Osteocyte (in vitro differentiated cells): ENCODE results near the gene MVK. TPM values are rescaled to one million over a fixed set of nuclear protein-coding genes. Genes with fewer than 3 reads are reported as not detected.

Source experiments
- DNase-seq: peaks from one replicate; pipeline ENCODE4 v3.0.0; 2021; ENCODE audit warnings: mixed read lengths; ENCODE audit not compliant: unreplicated experiment; ENCODE audit errors: extremely low spot score
- H3K27ac Mint-ChIP-seq: one replicate; pipeline ENCODE4 v1.8.0; 2021; ENCODE audit warnings: mild to moderate bottlenecking, mixed read lengths; ENCODE audit not compliant: unreplicated experiment
- H3K27me3 Mint-ChIP-seq: one replicate; pipeline ENCODE4 v1.8.0; 2021; ENCODE audit warnings: mixed read lengths; ENCODE audit not compliant: unreplicated experiment
- H3K36me3 Mint-ChIP-seq: one replicate; pipeline ENCODE4 v1.8.0; 2021; ENCODE audit warnings: mixed read lengths; ENCODE audit not compliant: unreplicated experiment
- H3K4me1 Mint-ChIP-seq: one replicate; pipeline ENCODE4 v1.8.0; 2021; ENCODE audit warnings: mixed read lengths; ENCODE audit not compliant: unreplicated experiment
- H3K4me3 Mint-ChIP-seq: one replicate; pipeline ENCODE4 v1.8.0; 2021; ENCODE audit warnings: mild to moderate bottlenecking, moderate library complexity, mixed read lengths; ENCODE audit not compliant: unreplicated experiment
- H3K9me3 Mint-ChIP-seq: one replicate; pipeline ENCODE4 v1.8.0; 2021; ENCODE audit warnings: mixed read lengths; ENCODE audit not compliant: unreplicated experiment
- total RNA-seq: library from RNA; stranded (reverse); gene quantifications from 2 replicates; pipeline ENCODE4 v1.2.1, GENCODE V29; 2021
- TF ChIP-seq, protein P1 (sequence below): fragments of 200-600 bp; sonication (generic); IDR thresholded peaks from 2 replicates; pipeline ENCODE4 v1.5.0; 2021; ENCODE audit warnings: antibody characterized with exemption, mild to moderate bottlenecking, moderate library complexity

The MVK gene
- total RNA-seq, 1 donor from 2014 or later = 13.0 TPM

DNA sequence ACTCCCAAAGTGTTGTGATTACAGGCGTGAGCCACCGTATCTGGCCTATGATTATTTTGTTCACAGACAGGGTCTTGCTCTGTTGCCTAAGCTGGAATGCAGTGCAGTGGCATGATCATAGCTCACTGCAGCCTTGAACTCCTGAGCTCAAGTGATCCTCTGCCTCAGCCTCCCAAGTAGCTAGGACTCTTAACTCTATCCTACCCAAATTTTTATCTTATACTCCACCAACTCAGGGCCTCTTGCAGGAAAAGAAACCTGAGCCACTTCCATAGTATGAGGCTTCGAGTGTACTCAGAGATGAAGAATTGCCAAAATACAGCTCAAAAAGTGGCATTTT is 1.1 kb upstream of the MVK start:
- Mint-ChIP-seq H3K27ac (peak overlapping the region; percentile 92), H3K4me3 (peak overlapping the region; percentile 85), H3K4me1 (peaks cover 19% of the 10 kb centered on the region), H3K36me3 (peaks cover 4% of the 10 kb centered on the region), H3K9me3 (no peaks in the 10 kb centered on the region), H3K27me3 (no peaks in the 10 kb centered on the region)
- DNase-seq = no peak
- TF ChIP-seq, protein P1, sequence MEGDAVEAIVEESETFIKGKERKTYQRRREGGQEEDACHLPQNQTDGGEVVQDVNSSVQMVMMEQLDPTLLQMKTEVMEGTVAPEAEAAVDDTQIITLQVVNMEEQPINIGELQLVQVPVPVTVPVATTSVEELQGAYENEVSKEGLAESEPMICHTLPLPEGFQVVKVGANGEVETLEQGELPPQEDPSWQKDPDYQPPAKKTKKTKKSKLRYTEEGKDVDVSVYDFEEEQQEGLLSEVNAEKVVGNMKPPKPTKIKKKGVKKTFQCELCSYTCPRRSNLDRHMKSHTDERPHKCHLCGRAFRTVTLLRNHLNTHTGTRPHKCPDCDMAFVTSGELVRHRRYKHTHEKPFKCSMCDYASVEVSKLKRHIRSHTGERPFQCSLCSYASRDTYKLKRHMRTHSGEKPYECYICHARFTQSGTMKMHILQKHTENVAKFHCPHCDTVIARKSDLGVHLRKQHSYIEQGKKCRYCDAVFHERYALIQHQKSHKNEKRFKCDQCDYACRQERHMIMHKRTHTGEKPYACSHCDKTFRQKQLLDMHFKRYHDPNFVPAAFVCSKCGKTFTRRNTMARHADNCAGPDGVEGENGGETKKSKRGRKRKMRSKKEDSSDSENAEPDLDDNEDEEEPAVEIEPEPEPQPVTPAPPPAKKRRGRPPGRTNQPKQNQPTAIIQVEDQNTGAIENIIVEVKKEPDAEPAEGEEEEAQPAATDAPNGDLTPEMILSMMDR = no peak

DNA sequence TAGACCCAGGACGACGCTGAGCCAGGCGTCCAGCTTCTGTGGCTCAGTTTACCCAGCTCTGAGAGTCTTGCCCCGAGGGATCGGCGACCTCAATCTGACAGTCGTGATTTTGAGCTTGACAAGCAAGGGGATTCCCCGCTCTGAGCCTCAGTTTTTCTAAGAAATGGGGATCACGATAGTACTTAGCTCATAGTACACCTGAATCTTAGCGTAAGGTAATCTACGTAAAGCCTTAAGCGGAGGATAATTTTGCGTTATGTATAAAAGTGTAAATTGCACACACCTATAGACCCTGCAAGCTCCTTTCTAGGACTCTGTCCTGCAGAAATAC is 285 bp downstream of the MVK start:
- peaks cover 19% of the 10 kb centered on the region for H3K4me1 Mint-ChIP-seq
- peak overlapping the region; percentile 92 for H3K27ac Mint-ChIP-seq
- no peak for DNase-seq

DNA sequence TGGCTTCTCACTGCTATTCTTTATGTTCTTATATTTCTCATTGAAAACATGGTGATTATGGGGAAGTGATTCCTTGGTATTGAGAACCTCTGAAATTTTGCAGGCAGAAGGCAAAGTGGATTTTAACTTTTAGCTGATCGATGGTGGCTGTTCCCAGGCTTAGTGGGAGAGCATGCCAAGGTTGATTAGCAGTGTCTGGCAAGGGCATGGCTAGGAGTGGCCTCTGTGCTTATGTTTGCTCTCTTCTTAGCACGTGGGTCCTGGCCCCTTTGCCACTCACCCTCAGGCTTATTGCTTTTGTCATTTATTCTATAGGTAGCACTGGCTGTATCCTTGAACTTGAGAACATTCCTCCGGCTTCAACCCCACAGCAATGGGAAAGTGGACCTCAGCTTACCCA is 2.1 kb downstream of the MVK start:
- no peaks in the 10 kb centered on the region for H3K9me3 Mint-ChIP-seq
- no peaks in the 10 kb centered on the region for H3K27me3 Mint-ChIP-seq
- no peak overlapping the region for H3K27ac Mint-ChIP-seq

More for the DNA sequence above, 285 bp downstream of the MVK start:
- Mint-ChIP-seq H3K36me3 (peaks cover 4% of the 10 kb centered on the region), H3K27me3 (no peaks in the 10 kb centered on the region), H3K4me3 (peak overlapping the region; percentile 85), H3K9me3 (no peaks in the 10 kb centered on the region)
- TF ChIP-seq, protein P1 = no peak

DNA sequence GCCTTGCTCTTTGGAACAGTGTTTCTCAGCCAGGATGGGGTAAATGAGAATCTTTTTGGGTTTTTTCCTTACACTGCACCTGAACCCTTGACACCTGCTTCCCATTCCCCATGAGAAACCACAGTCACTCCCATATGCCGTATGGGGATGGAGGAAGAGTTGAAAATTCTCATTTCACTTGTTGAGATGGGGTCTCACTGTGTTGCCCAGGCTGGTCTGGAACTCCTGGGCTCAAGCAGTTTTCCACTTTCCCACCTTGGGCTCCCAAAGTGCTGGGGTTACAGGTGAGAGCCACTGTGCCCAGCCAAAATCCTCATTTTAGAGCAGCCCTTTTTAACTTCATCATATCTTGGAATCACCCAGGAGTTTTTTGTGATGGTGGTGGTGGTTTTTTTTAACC is 3.7 kb downstream of the MVK start:
- TF ChIP-seq, protein P1 = no peak
- DNase-seq = no peak
- peaks cover 16% of the 10 kb centered on the region for H3K36me3 Mint-ChIP-seq
- H3K27me3 Mint-ChIP-seq = no peaks in the 10 kb centered on the region
- no peak overlapping the region for H3K27ac Mint-ChIP-seq
- H3K4me1 Mint-ChIP-seq = peaks cover 19% of the 10 kb centered on the region
- H3K9me3 Mint-ChIP-seq = no peaks in the 10 kb centered on the region
- no peak overlapping the region for H3K4me3 Mint-ChIP-seq

More for the DNA sequence above, 2.1 kb downstream of the MVK start:
- Mint-ChIP-seq H3K4me1 (peaks cover 19% of the 10 kb centered on the region), H3K36me3 (peaks cover 7% of the 10 kb centered on the region), H3K4me3 (no peak overlapping the region)
- TF ChIP-seq, protein P1 = no peak
- DNase-seq = no peak

DNA sequence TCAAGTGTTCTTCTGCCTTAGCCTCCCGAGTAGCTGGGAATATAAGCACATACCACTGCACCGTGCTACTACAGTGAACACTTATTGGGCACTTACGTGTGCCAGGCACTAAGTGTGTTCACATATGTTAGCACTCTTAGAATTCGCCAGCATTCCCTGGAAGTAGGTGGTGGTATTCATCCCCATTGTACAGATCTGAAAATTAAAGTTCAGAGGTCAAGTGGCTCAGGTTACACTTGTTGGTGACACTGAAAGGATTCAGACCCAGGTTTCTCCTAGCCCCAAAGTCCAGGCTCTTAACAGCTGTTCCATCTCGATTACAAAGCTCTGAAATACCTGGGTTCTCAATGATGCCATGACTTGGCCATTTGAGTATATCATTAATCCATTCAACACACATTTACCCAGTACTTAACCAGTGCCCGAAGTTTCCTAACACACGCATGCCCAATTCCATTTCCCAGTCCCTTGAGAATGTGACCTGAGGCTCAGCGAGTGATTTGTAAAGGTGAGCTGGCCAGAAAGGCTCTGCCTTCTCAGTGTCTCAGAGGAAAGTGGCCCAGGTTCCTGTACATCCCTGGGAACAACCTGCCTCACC is 4.8 kb downstream of the MVK start:
- no peak overlapping the region for H3K4me3 Mint-ChIP-seq
- peaks cover 11% of the 10 kb centered on the region for H3K4me1 Mint-ChIP-seq
- H3K27me3 Mint-ChIP-seq = no peaks in the 10 kb centered on the region
- TF ChIP-seq, protein P1 = no peak
- no peak for DNase-seq
- no peaks in the 10 kb centered on the region for H3K9me3 Mint-ChIP-seq
- H3K36me3 Mint-ChIP-seq = peaks cover 18% of the 10 kb centered on the region
- H3K27ac Mint-ChIP-seq = no peak overlapping the region
